Activated CD8-positive, alpha-beta memory T cell treated with anti-CD3 and anti-CD28 coated beads for 48 hours (primary cell): ENCODE measurements around the gene TAS2R38.

ENCODE experiments used
- DNase-seq, 3 experiments: peaks; one replicate each; pipeline ENCODE4 v3.0.0-alpha.2; 2020; ENCODE audit warnings: low read depth in 2 of 3, low spot score in 2 of 3

The TAS2R38 gene

DNA sequence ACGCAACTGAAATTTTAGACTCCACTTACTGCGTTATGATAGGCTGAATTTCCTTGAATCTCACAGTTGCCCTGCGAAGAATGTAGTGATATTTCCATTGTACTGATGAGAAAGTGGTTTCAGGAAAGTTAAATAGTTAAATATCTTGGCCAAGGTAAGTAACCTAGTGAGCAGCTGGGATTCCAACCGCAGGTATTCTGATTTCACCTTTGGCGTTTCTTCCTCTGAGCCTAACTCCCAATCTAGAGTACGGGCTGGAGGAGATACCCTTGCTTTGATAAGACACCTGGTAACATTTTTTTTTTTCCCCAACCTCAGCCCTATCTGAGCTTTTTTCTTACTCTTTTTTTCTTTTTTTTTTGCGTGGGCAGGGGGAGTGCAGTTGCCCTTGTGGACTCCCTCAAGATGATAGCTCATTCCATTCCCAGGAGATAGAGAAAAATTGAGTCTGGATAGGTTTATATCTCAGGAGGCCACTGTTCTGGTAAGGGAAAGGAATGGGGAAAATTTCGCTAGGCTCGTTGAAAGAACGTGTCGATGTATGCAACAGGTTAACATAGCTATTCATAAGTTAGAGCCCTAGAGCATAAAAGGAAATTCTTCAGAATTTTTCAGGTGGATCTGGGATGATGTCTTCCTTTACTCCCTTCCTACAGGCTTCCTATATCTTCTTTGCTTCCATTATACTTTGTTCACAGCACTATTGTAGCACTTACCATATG is 3.1 kb upstream of the TAS2R38 start:
- no peak for DNase-seq

DNA sequence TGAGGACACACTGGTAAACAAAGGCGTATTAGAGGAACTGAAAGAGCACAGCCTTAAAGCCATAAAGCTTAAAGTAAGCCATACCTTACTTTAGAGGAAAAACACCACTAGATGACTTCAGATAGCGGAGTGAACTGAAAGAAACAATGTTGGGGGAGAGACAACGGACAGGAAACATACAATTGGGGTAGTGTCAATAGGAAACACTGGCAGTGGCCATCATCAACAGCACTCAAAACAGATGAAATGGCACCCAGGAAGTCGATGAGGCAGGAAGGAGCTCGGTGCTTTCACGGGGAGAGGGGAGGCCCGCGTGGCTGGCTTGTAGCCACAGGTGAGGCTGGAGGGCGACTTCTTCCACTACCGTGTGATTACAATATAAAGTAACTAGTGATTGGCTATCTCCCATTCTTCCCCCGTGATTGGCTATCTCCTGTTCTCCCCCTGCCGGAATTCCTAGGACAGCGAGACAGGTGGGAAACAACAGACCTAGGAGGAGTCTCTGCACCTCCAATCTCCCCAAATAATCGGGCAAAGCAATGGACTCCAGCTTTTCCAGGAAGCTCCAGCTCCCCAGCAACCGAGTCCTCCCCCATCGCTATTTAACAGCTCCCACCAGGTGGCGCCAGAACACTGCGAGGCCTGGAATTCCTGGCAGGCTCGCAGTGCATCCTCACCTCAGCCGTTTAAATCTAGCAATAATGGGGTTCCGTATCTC is 2.4 kb upstream of the TAS2R38 start:
- peak; percentile 37 to 59 (median 44) for DNase-seq

DNA sequence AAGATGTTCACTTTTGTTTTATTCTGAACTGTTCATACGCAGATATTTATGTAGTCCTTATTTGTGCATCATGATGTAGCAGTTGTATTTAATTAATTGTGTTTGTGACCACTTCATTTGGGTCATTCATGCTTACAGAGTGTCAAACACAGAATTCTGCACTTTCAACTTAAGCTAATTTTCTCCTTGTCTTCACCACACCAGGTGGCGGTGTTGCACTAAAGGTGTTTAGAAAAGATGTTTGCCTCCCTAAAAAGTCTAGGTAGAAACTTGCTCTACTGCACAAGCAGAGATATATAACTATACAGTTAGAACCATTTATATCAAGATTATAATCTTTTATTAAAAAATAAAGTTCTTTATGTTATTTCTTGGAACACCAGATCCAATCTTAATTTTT is 1.3 kb upstream of the TAS2R38 start:
- no peak for DNase-seq

DNA sequence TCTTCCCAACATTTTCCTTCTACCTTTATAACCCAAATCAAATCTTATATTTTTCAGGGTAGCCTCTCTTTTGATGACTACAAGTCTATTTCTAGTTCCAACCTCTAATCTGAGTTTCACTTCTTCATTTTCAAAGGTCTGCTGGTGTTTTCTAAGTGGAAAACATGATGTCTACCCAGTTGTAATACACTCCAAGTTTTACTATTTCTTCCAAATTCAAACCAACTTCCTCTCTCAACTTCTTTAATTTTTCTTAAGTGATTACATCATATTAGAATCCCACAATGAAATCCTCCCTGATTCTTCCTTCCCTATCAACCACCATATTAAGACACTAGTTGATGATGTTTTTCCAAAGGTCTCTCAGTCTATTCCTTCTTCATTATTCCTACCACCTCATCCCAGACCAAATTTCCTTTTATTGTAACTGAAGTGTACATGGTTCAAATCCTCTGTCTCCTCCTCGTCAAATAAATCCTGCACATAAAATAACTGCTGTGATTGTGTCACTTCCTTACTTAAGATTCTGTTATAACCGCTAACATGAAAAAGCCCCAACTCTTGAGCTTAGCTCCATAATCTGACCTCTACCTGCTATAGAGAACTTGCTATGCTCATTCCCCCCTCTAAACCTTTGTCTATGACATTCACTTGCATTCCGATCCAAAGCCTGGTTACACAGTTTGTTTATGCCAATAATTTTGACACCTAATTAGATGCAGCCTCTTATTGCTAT is 12.7 kb downstream of the TAS2R38 start:
- DNase-seq, result no peak

DNA sequence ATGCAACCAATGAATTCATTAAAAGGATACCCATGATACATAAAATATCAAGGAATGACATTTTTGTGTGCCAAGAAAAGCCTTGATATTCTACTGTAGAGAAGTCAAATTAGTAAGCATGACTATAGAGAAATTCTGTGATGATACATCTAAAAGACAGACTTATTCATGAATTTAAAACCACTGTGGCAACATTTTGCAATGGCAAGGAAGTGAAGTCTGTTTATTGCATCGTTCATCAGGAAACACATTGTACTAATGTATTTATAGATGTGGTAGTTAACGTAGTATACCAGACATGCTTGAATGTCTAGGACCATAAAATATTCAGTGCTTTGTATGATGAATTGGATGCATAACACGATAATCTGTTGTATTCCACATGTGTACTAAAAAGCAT is 17.5 kb downstream of the TAS2R38 start:
- DNase-seq, result no peak

DNA sequence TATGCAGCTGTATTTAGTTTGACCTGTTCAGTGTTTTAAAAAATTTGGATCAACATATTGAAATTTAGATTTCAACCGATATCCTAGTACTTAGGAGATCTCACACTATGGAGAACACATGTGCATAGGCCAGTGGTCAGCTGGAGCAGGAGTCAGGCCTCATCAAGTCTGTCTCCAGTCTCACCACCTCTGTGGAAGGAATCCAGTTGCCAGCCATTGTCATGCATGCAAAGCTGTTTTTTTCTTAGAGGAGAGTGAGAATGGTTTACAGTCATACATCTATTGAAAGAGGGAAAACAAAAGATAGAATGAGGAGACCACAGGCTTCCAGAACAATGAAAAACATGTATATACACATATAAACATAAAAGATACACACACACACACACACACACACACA is 19.2 kb downstream of the TAS2R38 start:
- DNase-seq, result no peak

DNA sequence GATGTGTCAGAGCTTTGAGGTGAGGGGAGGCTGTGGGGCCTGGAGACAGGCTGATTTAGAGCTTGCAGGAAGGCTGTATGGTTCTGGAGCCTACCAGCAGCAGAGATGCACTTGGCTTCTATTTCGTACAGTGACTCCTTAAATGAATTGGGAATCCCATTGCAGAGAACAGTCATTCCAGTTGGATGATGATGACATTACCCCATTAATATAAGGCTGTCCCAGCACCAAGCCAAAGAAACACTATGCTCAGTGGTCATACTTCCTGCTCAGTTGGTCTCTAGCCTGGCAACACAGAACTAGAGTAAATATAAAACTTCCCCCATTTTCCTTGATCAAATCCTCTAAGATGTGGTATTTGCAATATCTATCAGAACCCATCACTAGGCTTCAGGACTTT is 21.1 kb downstream of the TAS2R38 start:
- no peak for DNase-seq

DNA sequence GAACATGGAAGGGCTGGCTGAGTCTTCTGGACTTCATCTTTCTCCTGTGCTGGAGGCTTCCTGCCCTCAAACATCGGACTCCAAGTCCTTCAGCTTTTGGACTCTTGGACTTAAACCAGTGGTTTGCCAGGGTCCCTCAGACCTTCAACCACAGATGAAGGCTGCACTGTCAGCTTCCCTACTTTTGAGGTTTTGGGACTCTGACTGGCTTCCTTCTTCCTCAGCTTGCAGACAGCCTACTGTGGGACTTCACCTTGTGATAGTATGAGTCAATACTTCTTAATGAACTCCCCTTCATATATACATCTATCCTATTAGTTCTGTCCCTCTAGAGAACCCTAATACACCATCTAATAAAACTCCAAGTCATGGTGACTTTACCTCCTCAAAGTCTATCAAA is 22.8 kb downstream of the TAS2R38 start:
- DNase-seq, result no peak

DNA sequence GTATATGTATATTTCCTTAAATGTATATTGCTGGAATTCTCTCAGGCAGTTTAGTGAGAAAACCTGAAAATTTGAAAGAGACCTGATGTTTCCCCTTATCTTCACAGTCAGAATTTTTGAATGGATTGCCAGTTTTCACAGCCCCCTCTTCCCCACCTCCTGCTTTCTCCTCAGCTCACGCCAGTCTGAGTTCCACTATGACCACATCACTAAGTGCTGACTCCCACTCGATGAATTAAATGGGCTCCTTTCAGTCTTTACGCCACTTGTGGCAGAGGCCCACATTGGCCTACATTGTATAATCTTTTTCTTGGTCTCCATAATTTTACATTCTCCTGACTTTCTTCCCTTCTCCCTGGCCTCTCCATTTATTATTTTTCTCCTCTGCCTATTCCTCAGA is 23.7 kb downstream of the TAS2R38 start:
- no peak for DNase-seq

DNA sequence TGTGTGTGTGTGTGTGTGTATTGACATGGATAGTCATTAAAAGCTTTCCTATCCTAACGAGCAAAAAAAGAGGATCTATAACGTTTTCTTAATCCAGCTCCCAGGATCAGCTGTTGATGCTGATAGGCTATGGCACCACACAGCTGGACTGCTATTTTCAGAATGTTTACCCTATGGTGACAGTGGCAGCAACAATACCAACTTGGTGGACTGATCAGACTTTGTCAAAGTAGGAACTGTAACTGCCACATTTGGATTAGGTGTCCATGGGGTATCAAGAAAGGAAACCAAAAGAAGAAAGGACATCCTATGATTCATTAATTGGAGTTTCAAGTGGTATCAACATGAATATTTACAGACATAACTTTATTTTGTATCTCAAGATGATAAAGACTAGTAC is 24.1 kb downstream of the TAS2R38 start:
- no peak for DNase-seq

DNA sequence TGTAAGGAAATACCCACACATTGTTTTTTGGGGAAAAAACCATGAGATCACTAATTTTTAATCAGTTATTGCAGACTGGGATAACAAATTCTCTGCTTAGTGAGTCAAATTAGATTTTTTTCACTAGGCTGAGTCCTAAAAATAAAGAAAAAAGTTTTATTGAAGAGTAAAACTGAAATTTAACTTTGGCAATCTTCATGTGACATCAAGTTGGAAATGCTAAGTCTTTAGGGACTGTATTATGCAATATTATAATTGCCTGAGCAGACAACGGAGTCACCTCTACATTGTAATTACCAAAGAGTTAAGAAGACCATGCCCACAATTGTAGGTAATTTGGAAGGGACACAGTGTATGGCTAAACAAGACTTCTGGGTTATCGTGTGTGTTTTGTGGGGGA is 24.6 kb downstream of the TAS2R38 start:
- DNase-seq, result no peak

DNA sequence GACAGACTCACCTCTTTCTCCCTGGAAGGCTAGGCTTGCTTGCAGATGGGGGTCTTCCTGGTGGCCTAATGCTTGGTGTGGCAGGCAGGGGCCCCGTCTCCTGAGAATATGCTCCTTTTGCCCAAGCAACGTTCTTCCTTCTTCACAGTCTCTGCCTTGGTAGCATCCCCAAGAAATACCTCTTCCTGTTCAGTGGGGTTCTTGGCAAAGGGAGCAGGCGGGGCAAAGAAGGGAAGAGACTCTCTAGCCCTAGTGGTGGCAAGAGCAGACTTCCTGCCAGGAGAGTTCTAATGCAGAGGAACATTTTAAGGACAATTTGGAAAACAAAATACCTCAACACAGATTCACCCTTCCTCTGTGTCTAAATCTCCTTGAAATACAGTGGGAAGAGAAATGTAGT is 26.8 kb downstream of the TAS2R38 start, which contains the start of gene CLEC5A:
Gene CLEC5A (minus strand): TSS at position 179 of the 400 bp plus-strand sequence. CDS start 682 bp downstream, outside the sequence.
- DNase-seq, result no peak

DNA sequence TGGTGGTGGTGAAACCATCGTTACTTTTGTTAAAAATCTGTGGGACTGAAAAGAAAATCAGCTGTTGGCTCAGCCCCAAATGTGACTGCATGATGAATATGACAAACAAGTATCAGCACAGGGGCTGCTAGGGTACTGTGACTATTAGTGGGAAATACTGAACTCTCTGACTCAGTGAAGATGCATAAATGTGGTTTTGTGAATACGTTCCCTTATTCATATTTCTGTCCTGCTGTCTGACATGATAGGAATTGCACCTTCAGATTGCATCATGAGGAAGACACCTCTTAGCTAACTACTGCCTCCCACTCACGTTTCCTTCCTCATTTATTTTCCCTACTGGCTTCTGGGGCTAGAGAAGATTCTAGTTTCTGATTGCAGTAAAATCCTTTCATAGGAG is 28.2 kb downstream of the TAS2R38 start:
- no peak for DNase-seq

DNA sequence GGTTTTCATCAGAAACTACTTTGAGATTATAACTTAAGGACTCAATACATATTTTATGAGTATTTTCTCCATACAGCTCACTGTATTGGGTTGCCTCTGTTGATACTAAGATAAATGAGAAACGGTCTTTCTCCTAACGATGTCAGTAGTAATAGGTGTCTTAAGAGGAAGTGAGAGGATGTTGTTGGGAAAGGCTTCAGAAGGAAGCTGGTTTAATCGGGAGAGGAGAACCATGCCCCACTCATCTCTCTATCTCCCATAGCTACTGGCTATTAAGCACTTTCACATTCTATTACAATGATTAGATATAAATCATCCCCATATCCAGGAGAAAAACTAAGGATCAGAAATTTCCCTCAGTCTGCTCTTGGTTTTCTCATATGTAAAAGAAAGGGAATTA is 28.8 kb downstream of the TAS2R38 start:
- DNase-seq, result no peak

DNA sequence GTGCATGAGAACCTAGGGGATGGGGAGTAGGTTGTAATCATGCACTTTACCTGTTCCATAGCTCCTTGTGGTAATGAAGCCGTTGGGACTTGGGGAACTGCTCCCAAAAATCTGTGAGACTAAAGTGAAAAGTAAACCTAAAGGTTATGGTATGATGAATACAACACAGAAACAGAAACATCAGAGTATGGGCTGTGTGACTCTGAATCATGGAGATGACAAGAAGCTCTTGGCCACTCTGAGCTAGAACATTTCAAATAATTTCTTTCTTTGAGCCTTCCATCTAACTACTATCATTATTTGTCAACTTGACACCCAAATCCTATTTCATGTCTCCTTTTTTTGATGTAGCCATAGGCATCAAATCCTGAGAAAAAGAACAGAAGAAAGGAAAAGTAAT is 29.7 kb downstream of the TAS2R38 start:
- DNase-seq, result no peak

DNA sequence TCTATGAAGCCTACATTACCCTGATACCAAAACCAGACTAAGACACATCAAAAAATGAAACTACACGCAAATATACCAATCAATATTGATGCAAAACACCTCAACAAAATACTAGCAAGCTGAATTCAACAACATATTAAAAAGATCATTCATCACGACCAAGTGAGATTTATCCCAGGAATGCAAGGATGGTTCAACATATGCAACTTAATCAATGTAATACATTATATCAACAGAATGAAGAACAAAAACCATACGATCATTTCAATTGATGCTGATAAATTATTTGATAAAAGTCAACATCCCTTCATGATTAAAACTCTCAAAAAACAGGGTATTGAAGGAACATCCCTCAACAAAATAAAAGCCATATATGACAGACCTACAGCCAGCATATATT is 32.5 kb downstream of the TAS2R38 start:
- DNase-seq, result no peak

DNA sequence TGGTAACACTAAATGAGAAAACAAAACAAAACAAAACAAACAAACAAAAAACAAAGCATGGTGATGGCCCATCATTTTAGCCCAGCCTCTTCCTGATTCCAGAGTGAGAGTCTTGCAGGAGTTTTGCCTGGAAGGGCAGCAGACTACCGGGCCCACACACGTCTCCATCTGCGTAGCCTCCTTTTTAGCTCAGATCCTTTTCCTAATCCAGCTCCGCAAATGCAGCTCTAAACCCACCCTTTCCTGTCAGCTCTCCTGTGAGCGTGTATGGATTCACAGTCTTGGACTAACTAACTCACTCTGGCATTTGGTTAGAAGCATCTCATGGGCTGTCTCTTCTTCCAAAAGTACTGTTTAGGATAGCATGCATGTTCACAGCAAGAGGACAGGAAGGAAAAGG is 43.4 kb downstream of the TAS2R38 start:
- DNase-seq, result no peak

DNA sequence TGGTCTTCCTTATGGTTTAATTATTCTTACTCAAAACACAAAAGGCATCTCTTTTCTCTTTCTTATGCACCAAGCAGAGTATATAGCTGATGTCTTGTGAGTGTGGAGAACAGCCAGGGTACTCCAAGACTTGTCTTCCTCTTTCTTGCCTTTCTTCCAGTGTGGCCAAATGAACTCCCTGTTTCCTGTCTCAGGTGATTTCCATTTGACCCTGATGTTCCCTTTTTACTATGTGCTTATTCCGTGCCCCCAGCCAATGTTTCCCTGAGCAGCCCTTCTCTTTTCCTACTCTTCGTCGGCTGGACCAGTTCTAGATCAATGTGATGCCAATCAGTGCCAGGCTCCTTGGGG is 44.8 kb downstream of the TAS2R38 start:
- DNase-seq, result no peak

DNA sequence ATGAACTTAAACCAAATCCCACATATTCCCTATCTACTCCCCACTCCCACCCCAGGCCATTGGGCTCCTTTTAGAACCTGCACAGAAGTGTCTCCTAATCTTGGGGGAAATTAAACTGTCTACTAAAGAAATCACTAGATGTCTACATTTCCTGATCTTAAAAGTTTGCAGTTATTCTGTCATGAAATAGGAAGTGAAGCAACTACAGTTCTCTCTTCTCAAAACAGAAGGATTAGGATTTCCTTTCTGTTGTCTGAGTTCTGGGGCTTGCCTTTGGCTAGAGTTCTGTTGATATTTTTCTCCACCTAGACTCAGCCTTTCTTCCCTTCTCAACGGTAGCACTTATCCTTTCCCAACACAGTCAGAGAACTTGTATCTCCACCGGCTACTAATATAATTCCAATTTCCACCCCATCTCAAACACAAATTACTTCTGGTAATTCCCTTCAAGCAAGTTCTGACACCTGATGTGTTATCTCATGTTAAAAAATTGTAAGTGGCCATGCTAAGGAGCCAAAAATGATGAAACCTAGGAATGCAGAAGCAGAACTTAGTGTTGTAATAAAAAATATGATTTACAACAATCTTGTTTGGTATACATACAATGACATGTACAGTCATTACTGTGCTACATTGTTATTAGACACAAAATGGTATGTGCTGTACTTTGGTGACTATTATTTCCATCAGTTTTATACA is 45.3 kb downstream of the TAS2R38 start:
- no peak for DNase-seq
